Osteoblast (primary cell): ENCODE results near the gene TRAPPC11. TPM values are rescaled to one million over a fixed set of nuclear protein-coding genes. Genes with fewer than 3 reads are reported as not detected.
"Not testable (repeated sequence)": the region's sequence is repeated elsewhere in the genome, so short reads cannot be mapped to it uniquely, and the experiment has no call there.

Source experiments
- DNase-seq: peaks from one replicate; pipeline ENCODE4 v3.0.0; 2011; ENCODE audit warnings: low spot score, mixed read lengths; ENCODE audit not compliant: insufficient read length; ENCODE audit errors: missing footprints
- H2AFZ ChIP-seq: 2 replicates; pipeline ENCODE4 v1.6.0; 2011; ENCODE audit warnings: mild to moderate bottlenecking, low read length
- H3K27ac ChIP-seq: 2 replicates; pipeline ENCODE4 v1.5.1; 2011; ENCODE audit warnings: mild to moderate bottlenecking, low read depth, low read length, moderate library complexity
- H3K27me3 ChIP-seq: 2 replicates; pipeline ENCODE4 v1.6.0; 2012; ENCODE audit warnings: mild to moderate bottlenecking, control low read depth, inconsistent platforms, low read length, moderate library complexity; ENCODE audit not compliant: insufficient read depth
- H3K36me3 ChIP-seq: 2 replicates; pipeline ENCODE4 v1.5.1; 2011; ENCODE audit warnings: mild to moderate bottlenecking, low read length, control low read depth, moderate library complexity; ENCODE audit not compliant: insufficient read depth
- H3K4me1 ChIP-seq: 2 replicates; pipeline ENCODE4 v1.5.1; 2011; ENCODE audit warnings: mild to moderate bottlenecking, low read length, control low read depth, moderate library complexity; ENCODE audit not compliant: insufficient read depth
- H3K4me2 ChIP-seq: 2 replicates; pipeline ENCODE4 v1.6.0; 2011; ENCODE audit warnings: mild to moderate bottlenecking, low read length; ENCODE audit not compliant: insufficient read depth
- H3K4me3 ChIP-seq: fragments of 200-600 bp; sonication (generic); 3 replicates; pipeline ENCODE4 v1.5.1; 2012; ENCODE audit warnings: mild to moderate bottlenecking, low read length, inconsistent platforms; ENCODE audit not compliant: insufficient read depth
- H3K79me2 ChIP-seq: 2 replicates; pipeline ENCODE4 v1.6.0; 2012; ENCODE audit warnings: mild to moderate bottlenecking, low read length, control low read depth, inconsistent platforms; ENCODE audit not compliant: insufficient read depth
- H3K9me3 ChIP-seq: 2 replicates; pipeline ENCODE4 v1.5.1; 2011; ENCODE audit warnings: low read depth, low read length, control low read depth
- H4K20me1 ChIP-seq: 2 replicates; pipeline ENCODE4 v1.6.0; 2012; ENCODE audit warnings: mild to moderate bottlenecking, low read length, control low read depth; ENCODE audit not compliant: insufficient read depth
- CTCF ChIP-seq: IDR thresholded peaks from 2 replicates; pipeline ENCODE4 v1.5.1; 2011; ENCODE audit warnings: mild to moderate bottlenecking, low read depth, low read length, moderate library complexity; ENCODE audit errors: extremely low read depth
- total RNA-seq: library from RNA; depleted of rRNA; stranded (reverse); fragments of >200 nt; gene quantifications from 2 replicates; pipeline ENCODE4 v1.2.3, GENCODE V29; 2012

TRAPPC11 gene
- total RNA-seq, 1 donor, result 58.3 TPM

DNA sequence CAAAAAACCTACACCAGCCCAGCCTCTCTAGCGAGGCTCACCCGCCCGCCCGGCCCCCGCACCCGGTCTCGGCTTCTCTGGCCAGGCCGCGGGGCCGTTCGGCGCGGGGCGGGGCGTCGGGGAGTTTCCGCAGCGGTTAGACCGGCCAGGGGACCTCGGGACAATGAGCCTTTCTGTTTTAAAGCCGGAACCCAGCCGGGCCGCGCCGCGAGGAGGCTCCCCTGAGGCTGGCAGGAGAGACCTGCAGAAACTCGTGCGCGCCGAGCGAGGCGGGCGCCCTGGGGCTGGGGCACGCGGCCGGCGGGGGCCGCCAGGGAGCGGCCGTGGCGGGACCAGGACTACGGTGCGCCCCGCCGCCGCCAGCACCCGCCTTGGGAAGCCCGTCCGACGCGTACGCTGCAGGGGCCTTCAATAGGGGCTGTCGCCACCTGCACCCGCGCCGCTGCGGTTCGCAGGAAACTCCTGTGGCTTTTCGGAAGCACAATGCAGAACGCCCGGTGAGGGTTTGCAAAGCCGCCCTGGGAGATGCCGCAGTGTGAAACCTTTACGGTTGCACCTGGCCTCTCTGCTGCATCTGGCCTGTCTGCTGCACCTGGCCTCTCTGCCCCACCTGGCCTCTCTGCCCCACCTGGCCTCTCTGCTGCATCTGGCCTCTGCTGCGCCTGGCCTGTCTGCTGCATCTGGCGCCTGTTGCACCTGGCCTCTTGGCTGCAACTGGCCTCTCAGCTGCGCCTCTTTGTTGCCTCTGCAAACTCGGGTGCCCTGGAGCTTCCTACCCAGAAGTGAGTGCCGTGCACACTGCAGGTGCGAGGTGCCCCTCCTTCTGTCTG lies 63.9 kb downstream of the TRAPPC11 start:
- H3K4me1 ChIP-seq, result no peaks in the 10 kb centered on the region
- H3K27me3 ChIP-seq, result no peaks in the 10 kb centered on the region
- H3K79me2 ChIP-seq, result no peaks in the 10 kb centered on the region
- peak overlapping the region; percentile 80 for H3K4me2 ChIP-seq
- no peak overlapping the region for H3K27ac ChIP-seq
- H3K4me3 ChIP-seq, result peak overlapping the region; percentile 68
- H4K20me1 ChIP-seq, result no peaks in the 10 kb centered on the region
- no peak for TF ChIP-seq CTCF
- peak; percentile 92 for DNase-seq
- no peaks in the 10 kb centered on the region for H3K9me3 ChIP-seq
- H2AFZ ChIP-seq, result peak overlapping the region; percentile 56
- H3K36me3 ChIP-seq, result no peaks in the 10 kb centered on the region

DNA sequence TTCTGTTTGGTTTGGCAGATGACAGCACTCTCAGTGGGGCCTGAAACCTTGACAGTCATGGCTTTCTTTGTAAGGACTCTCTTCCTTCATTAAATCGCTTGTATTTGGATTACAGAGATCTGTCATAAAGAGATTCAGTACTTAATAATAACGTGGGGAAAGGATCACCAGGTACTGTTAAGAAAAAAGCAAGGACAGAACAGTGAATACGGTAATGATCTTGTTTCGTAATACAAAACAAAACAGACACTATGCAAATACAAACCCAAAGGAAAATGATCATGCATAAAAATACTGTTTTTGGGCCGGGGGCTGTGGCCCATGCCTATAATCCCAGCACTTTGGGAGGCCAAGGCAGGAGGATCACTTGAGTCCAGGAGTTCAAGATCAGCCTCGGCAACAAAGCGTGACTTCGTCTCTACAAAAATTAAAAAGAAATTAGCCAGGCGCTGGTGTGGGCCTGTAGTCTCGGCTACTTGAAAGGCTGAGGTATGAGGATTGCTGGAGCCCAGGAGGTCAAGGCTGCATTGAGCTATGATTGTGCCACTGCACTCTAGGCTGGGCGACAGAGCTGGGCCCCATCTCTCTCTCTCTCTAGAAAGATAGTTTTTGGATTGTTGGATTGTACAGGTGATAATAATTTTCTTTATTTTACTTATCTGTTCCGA lies 64.6 kb downstream of the TRAPPC11 start:
- no peak for TF ChIP-seq CTCF
- Histone ChIP-seq H3K79me2 (no peaks in the 10 kb centered on the region), H4K20me1 (no peaks in the 10 kb centered on the region), H3K4me2 (no peak overlapping the region), H3K4me1 (no peaks in the 10 kb centered on the region), H3K4me3 (no peak overlapping the region), H3K27ac (no peak overlapping the region), H3K36me3 (no peaks in the 10 kb centered on the region), H2AFZ (no peak overlapping the region), H3K27me3 (no peaks in the 10 kb centered on the region), H3K9me3 (no peaks in the 10 kb centered on the region)
- no peak for DNase-seq

GRCh38 chr4:183725585-183725984 lies 66.5 kb downstream of the TRAPPC11 start:
- not testable (repeated sequence) for H3K79me2 ChIP-seq, DNase-seq, H3K4me1 ChIP-seq, H4K20me1 ChIP-seq, H3K27me3 ChIP-seq, H2AFZ ChIP-seq, H3K27ac ChIP-seq, H3K4me3 ChIP-seq, H3K4me2 ChIP-seq, H3K9me3 ChIP-seq, H3K36me3 ChIP-seq

DNA sequence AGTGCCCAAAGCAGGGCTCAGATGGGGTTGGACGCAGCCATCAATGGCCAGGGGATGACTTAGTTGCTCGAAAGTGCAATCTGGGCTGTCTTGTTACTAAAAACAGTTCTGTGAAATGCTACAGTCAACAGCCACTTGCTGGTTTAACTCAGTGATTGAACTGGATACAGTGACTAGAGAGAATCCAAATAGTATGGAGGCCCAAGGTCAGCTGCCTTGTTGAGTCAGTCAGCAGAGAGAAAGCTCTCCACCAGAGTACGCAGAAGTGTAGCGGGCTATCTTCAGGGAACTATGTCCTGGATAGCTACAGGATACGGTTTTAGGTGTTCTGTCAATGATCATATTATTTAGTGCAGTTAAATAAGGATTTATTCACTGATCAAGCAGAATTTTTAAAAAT lies 68.4 kb downstream of the TRAPPC11 start:
- no peak for TF ChIP-seq CTCF
- H3K79me2 ChIP-seq, result no peaks in the 10 kb centered on the region
- H3K27ac ChIP-seq, result no peak overlapping the region
- no peak overlapping the region for H2AFZ ChIP-seq
- peak; percentile 66 for DNase-seq
- H4K20me1 ChIP-seq, result no peaks in the 10 kb centered on the region
- H3K27me3 ChIP-seq, result no peaks in the 10 kb centered on the region
- no peaks in the 10 kb centered on the region for H3K4me1 ChIP-seq
- no peak overlapping the region for H3K4me3 ChIP-seq
- H3K36me3 ChIP-seq, result no peaks in the 10 kb centered on the region
- H3K4me2 ChIP-seq, result no peak overlapping the region
- H3K9me3 ChIP-seq, result no peaks in the 10 kb centered on the region
